Smooth muscle cell (in vitro differentiated cells): ENCODE results near the gene LIMK2. TPM values are rescaled to one million over a fixed set of nuclear protein-coding genes. Genes with fewer than 3 reads are reported as not detected.
"Not testable (repeated sequence)": the region's sequence is repeated elsewhere in the genome, so short reads cannot be mapped to it uniquely, and the experiment has no call there.

Source experiments
- DNase-seq: peaks from one replicate; lab custom pipeline; 2025; ENCODE audit not compliant: unreplicated experiment; lab: John Stamatoyannopoulos, UW
- H2AFZ ChIP-seq: fragments of 200-600 bp; sonication (generic); 2 replicates; pipeline ENCODE4 v1.6.0; 2016; ENCODE audit warnings: antibody characterized with exemption, low read depth, mild to moderate bottlenecking
- H3F3A ChIP-seq: fragments of 200-600 bp; sonication (generic); 2 replicates; pipeline ENCODE4 v1.6.0; 2017; ENCODE audit warnings: antibody characterized with exemption, low read depth
- H3K27ac ChIP-seq: fragments of 200-600 bp; sonication (generic); 2 replicates; pipeline ENCODE4 v1.5.1; 2016; ENCODE audit warnings: low read depth, mild to moderate bottlenecking
- H3K27me3 ChIP-seq: fragments of 200-600 bp; sonication (generic); 2 replicates; pipeline ENCODE4 v1.6.1; 2016; ENCODE audit warnings: low read depth, mild to moderate bottlenecking
- H3K36me3 ChIP-seq: fragments of 200-600 bp; sonication (generic); 2 replicates; pipeline ENCODE4 v1.5.1; 2016; ENCODE audit warnings: low read depth
- H3K4me1 ChIP-seq: fragments of 200-600 bp; sonication (generic); 2 replicates; pipeline ENCODE4 v1.5.1; 2016; ENCODE audit warnings: low read depth
- H3K4me2 ChIP-seq: fragments of 200-600 bp; sonication (generic); 2 replicates; pipeline ENCODE4 v1.6.0; 2016; ENCODE audit warnings: mild to moderate bottlenecking
- H3K4me3 ChIP-seq: fragments of 200-600 bp; sonication (generic); 2 replicates; pipeline ENCODE4 v1.5.1; 2016; ENCODE audit warnings: mild to moderate bottlenecking
- H3K79me2 ChIP-seq: fragments of 200-600 bp; sonication (generic); 2 replicates; pipeline ENCODE4 v1.6.0; 2016; ENCODE audit warnings: low read depth, mild to moderate bottlenecking
- H3K9ac ChIP-seq: fragments of 200-600 bp; sonication (generic); 2 replicates; pipeline ENCODE4 v1.6.0; 2016; ENCODE audit warnings: low read depth
- H3K9me3 ChIP-seq: fragments of 200-600 bp; sonication (generic); replicated peaks from 2 replicates; pipeline ENCODE4 v1.5.1; 2016; ENCODE audit warnings: low read depth
- H4K20me1 ChIP-seq: fragments of 200-600 bp; sonication (generic); 2 replicates; pipeline ENCODE4 v1.6.0; 2016; ENCODE audit warnings: low read depth
- CTCF ChIP-seq: fragments of 200-600 bp; sonication (generic); IDR thresholded peaks from 2 replicates; pipeline ENCODE4 v1.5.1; 2017; ENCODE audit warnings: borderline replicate concordance, mild to moderate bottlenecking, antibody characterized with exemption; ENCODE audit not compliant: insufficient read depth, poor library complexity, severe bottlenecking
- WGBS: methylation state at CpG from one replicate; pipeline ENCODE4 v1.1.7; 2016; ENCODE audit warnings: low lambda C conversion rate; 5-methylcytosine and 5-hydroxymethylcytosine counted together
- polyA plus RNA-seq: library from polyadenylated mRNA; unstranded; fragments of >200 nt; fragmentation: Nextera tagmentation; extraction: Ambion mirVana; gene quantifications from 2 replicates; pipeline ENCODE4 v1.2.1, GENCODE V29; 2016
- total RNA-seq: library from RNA; depleted of rRNA; stranded (reverse); fragments of >200 nt; gene quantifications from 2 replicates; pipeline ENCODE4 v1.2.3, GENCODE V29; 2014

Gene LIMK2
- total and polyA plus RNA-seq, 2 experiments from 2014 or later: 85.7 to 126 TPM

- Histone ChIP-seq H3K79me2 (peaks cover 4% of the 10 kb centered on the region), H3K4me3 (no peak overlapping the region), H3K9me3 (no peaks in the 10 kb centered on the region), H3K36me3 (no peaks in the 10 kb centered on the region), H3F3A (no peaks in the 10 kb centered on the region), H3K4me2 (no peak overlapping the region), H3K9ac (no peak overlapping the region), H3K27ac (no peak overlapping the region), H3K27me3 (no peaks in the 10 kb centered on the region), H2AFZ (no peak overlapping the region), H4K20me1 (peaks cover 5% of the 10 kb centered on the region), H3K4me1 (peaks cover 21% of the 10 kb centered on the region)
- 96% methylated on average over 4 of the region's 4 CpGs for WGBS
- TF ChIP-seq CTCF: no peak
- DNase-seq: no peak
Observed at GRCh38 chr22:31221084-31221483, 9.0 kb downstream of the LIMK2 start.

- Histone ChIP-seq H4K20me1 (peaks cover 5% of the 10 kb centered on the region), H3K27ac (no peak overlapping the region), H3K9ac (no peak overlapping the region), H3K79me2 (peaks cover 4% of the 10 kb centered on the region), H3K36me3 (no peaks in the 10 kb centered on the region), H3F3A (no peaks in the 10 kb centered on the region), H3K27me3 (no peaks in the 10 kb centered on the region), H2AFZ (no peak overlapping the region), H3K4me1 (peaks cover 21% of the 10 kb centered on the region), H3K4me3 (no peak overlapping the region), H3K9me3 (no peaks in the 10 kb centered on the region), H3K4me2 (no peak overlapping the region)
- no peak for DNase-seq
- 97% methylated on average over 5 of the region's 5 CpGs for WGBS
- no peak for TF ChIP-seq CTCF
Observed at GRCh38 chr22:31222736-31223135, 10.6 kb downstream of the LIMK2 start.

GRCh38 chr22:31223786-31224191 lies 11.7 kb downstream of the LIMK2 start:
- Histone ChIP-seq H2AFZ (no peak overlapping the region), H3K79me2 (peaks cover 4% of the 10 kb centered on the region), H3K27me3 (no peaks in the 10 kb centered on the region), H3K9ac (no peak overlapping the region), H3K4me3 (no peak overlapping the region), H4K20me1 (peaks cover 9% of the 10 kb centered on the region), H3K27ac (no peak overlapping the region), H3K4me2 (no peak overlapping the region), H3K4me1 (peaks cover 11% of the 10 kb centered on the region), H3K9me3 (no peaks in the 10 kb centered on the region), H3K36me3 (no peaks in the 10 kb centered on the region), H3F3A (no peaks in the 10 kb centered on the region)
- 83% methylated on average over 3 of the region's 3 CpGs for WGBS
- TF ChIP-seq CTCF: no peak
- DNase-seq: no peak

GRCh38 chr22:31224691-31225090 lies 12.6 kb downstream of the LIMK2 start:
- 93% methylated on average over 4 of the region's 4 CpGs for WGBS
- H3K36me3 ChIP-seq, H3K27me3 ChIP-seq, H3F3A ChIP-seq, H3K9me3 ChIP-seq, H2AFZ ChIP-seq, H3K9ac ChIP-seq, H3K4me2 ChIP-seq, DNase-seq, H3K27ac ChIP-seq, H3K4me3 ChIP-seq, H4K20me1 ChIP-seq, H3K79me2 ChIP-seq: not testable (repeated sequence)
- H3K4me1 ChIP-seq: peaks cover 11% of the 10 kb centered on the region
